Raji (cell line): ENCODE measurements around the gene SLC13A5.

ENCODE experiments used
- POLR2A ChIP-seq: IDR thresholded peaks from 2 replicates; pipeline ENCODE4 v1.6.1; 2011; ENCODE audit warnings: low read depth, low read length, control low read depth; ENCODE audit not compliant: insufficient read depth

The SLC13A5 gene

DNA sequence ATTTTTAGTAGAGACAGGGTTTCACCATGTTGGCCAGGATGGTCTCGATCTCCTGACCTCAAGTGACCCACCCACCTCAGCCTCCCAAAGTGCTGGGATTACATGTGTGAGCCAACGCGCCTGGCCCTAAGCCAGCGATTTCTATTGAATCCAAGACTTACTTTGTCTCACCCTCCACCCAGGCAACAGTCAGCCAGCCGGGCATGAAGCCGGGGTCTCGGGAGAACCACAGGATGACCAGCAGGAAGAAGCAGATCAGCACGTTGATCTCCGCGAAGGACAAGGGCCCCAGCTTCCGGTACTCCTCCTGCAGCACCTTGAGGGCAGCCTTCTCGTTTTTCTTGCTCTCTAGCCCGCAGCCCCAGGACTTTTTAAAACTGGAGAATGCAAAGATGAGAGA, 17.6 kb downstream of the SLC13A5 start:
- no peak for TF ChIP-seq POLR2A

DNA sequence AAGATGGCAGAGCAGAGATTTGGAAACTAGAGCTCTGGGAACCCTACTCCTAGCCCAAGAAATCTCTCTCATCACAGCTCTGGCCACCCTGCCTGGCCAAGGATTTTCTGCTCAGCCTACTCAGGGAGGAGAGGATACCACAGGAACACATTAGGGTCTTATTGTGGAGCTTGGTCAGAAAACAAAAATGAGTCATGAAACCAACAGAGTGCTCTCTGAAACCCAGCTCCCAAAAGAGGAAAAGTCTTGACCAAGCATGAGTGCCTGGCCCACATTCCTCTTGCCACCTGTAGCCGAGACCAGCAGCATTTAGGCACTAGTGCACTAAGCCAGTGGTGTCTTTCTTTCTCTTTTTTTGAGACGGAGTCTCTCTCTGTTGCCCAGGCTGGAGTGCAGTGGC, 18.1 kb downstream of the SLC13A5 start:
- TF ChIP-seq POLR2A = no peak

DNA sequence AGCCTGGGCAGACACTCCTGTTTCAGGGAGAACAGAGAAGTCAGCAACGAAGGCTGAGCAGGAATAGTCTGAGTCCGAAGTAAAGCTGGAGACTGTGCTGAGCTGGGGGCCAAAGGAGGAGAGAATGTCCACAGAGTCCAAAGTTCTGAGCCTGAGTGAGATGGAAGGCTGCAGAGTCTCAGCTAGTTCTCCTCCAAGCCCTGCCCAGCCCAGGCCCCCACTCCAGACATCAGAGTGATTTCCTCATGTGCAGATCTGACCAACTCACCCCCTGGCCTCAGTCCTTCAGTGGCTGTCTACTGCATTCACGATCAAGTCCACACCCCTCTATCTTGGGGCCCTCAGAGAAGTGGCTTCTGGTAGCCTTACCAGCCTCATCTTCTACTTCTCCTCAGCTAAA, 21.6 kb downstream of the SLC13A5 start:
- no peak for TF ChIP-seq POLR2A

DNA sequence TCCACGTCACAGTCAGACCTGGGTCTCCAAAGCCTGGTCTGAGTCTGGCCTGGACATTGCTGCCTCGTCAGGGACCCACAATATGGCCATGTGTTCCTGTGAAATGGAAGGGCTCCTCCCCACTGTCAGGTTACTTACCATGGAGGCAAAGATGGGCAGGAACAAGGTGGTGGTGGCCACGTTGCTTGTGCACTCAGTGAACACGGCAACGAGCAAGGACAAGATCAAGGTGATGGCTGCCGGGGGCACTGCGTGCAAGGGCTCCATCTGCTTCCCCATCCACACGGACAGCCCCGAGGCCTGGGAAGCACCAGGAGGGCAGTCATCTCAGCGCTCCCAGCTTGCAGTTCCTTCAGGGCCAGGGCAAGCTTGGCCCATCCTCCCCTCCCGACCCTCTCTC, 22.5 kb downstream of the SLC13A5 start:
- no peak for TF ChIP-seq POLR2A

DNA sequence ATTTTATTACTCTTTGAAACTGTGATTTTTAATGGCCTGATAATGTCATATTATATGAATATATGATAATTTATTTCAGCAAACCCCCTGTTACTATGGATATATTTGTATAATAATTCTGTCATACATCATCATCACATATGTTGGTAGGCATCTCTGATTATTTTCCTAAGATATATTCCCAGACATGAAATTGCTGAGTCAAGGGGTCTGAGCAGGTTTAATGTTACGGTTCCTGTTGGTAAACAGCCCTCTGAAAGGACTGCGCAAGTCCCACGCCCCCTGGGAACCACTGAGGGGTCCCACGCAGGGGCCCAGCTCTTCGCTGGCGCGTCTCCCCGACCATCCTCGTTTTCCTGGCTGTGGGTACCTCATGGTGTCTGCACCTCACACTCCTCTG, 24.2 kb downstream of the SLC13A5 start:
- no peak for TF ChIP-seq POLR2A

- TF ChIP-seq POLR2A = no peak
Observed at GRCh38 chr17:6686026-6686425, 27.1 kb downstream of the SLC13A5 start.

DNA sequence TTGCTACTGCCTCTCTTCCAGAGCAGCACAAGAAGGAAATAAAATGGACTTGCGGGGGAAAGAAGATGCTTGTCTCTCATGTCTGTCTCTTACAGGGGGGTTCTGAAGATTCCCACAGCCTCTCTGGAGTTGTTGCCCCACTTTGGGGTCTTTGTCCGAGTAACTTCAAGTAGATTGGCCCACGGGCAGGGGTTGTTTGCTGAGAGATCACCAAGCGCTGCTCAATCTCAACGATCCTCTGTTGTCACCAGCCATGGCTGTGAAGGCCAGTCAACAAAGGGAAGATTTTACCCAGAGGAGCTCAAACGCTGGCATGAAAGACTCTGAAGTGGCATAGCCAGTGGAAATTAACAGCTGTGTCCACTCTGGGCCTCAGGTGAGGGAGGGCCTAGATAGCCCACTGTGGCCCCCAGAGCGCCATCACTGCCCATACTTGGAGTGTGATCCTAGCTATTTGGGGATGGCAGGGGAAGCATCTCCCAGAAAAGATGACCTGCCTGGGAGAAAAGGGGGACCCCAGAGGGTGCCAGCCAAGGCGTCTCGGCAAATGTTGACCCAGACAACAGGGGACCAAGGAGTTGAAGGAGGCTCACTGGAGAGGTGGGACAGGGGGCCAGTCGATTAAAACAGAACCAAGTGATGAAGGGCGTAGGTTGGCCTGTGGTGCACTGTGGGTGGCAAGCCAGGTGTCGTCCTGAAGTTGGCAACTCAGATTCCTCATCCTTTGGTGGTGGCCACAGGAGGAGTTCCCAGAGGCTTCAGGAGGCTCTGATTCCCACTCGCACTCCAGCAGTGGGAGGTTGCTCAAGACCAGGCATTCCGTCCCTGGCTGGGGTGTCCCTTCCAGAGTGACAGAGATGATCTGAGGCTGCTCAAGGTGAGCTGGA, 28.0 kb downstream of the SLC13A5 start:
- no peak for TF ChIP-seq POLR2A

DNA sequence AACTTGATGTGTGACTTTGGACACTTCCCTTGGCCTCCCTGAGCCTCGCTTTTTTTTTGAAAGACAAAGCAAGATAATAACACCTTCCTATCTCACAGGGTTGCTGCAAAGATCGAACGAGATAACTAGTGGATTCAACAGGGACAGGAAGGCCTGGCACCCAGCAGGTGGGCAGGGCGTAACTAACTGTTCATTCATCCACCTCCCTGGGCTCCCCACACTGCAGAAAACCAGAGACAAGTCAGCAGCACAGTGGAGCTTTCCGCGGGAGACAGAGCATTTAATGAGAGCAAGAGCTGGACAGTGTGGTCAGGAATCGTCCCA, 28.7 kb downstream of the SLC13A5 start:
- TF ChIP-seq POLR2A = no peak

GRCh38 chr17:6683730-6684459, 29.3 kb downstream of the SLC13A5 start:
- no peak for TF ChIP-seq POLR2A

GRCh38 chr17:6683081-6683684, 30.0 kb downstream of the SLC13A5 start:
- no peak for TF ChIP-seq POLR2A

- TF ChIP-seq POLR2A = no peak
Observed at GRCh38 chr17:6682339-6682738, 30.8 kb downstream of the SLC13A5 start.

DNA sequence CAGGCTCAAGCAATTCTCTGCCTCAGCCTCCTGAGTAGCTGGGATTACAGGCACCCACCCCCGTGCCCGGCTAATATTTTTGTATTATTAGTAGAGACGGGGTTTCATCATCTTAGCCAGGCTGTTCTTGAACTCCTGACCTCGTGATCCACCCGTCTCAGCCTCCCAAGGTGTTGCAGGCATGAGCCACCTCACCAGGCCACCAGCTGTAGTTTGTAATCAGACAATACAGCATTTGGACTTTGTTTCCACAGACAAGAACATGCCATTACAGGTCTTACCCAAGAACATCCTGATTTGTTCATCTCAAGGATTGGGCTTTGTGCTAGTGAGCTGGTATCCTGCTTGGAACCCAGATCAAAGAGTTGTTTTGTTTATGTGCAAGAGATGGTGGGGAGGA, 31.5 kb downstream of the SLC13A5 start:
- TF ChIP-seq POLR2A = no peak

GRCh38 chr17:6681176-6681575, 32.0 kb downstream of the SLC13A5 start:
- TF ChIP-seq POLR2A = no peak

- no peak for TF ChIP-seq POLR2A
Observed at GRCh38 chr17:6679241-6679640, 33.9 kb downstream of the SLC13A5 start.

- TF ChIP-seq POLR2A = no peak
Observed at GRCh38 chr17:6677946-6678345, 35.2 kb downstream of the SLC13A5 start.
